ENCODE data around the gene B4GALT4.

DNA sequence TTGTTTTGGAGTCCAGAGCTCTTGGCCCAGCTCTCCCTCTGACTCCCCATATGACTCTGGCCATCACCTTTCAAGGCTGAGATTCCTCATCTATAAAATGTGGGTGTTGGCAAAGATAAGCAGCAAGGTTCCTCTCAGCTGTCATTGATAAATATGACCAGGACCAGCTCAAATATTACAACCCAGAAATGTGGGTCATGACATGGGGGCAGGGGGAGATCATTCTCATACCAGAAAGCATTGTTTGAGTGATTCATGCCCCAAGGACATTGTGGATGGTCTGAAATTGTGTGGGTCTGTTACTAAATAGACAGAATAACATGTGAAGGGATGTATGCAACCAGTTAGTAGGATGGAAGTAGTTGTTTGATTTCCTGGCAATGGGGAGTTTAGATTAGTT lies 53.4 kb downstream of the B4GALT4 start:
- TF ChIP-seq EZH2 (IDR thresholded peaks at IDR 0.05; ENCODE audit: borderline replicate concordance, low read depth, low read length, severe bottlenecking) (no peak), MYC (IDR thresholded peaks at IDR 0.05; ENCODE audit: low read depth, low read length) (no peak), POLR2AphosphoS5 (IDR thresholded peaks at IDR 0.05; ENCODE audit: insufficient read depth, low read depth, low read length) (no peak), POLR2A (IDR thresholded peaks at IDR 0.05; ENCODE audit: low read depth, low read length) (no peak)
- TF ChIP-seq, protein P1, sequence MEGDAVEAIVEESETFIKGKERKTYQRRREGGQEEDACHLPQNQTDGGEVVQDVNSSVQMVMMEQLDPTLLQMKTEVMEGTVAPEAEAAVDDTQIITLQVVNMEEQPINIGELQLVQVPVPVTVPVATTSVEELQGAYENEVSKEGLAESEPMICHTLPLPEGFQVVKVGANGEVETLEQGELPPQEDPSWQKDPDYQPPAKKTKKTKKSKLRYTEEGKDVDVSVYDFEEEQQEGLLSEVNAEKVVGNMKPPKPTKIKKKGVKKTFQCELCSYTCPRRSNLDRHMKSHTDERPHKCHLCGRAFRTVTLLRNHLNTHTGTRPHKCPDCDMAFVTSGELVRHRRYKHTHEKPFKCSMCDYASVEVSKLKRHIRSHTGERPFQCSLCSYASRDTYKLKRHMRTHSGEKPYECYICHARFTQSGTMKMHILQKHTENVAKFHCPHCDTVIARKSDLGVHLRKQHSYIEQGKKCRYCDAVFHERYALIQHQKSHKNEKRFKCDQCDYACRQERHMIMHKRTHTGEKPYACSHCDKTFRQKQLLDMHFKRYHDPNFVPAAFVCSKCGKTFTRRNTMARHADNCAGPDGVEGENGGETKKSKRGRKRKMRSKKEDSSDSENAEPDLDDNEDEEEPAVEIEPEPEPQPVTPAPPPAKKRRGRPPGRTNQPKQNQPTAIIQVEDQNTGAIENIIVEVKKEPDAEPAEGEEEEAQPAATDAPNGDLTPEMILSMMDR (IDR thresholded peaks at IDR 0.05; ENCODE audit: extremely low read depth in 1 of 2, insufficient read depth in 1 of 2, low read depth in 1 of 2, low read length in 2 of 2) = no peak
